Measurements from ENCODE around the gene AQP5. TPM values are rescaled to one million over a fixed set of nuclear protein-coding genes. Genes with fewer than 3 reads are reported as not detected.

Gene AQP5
- total RNA-seq, 2 donors from 2014 or later = not detected

DNA sequence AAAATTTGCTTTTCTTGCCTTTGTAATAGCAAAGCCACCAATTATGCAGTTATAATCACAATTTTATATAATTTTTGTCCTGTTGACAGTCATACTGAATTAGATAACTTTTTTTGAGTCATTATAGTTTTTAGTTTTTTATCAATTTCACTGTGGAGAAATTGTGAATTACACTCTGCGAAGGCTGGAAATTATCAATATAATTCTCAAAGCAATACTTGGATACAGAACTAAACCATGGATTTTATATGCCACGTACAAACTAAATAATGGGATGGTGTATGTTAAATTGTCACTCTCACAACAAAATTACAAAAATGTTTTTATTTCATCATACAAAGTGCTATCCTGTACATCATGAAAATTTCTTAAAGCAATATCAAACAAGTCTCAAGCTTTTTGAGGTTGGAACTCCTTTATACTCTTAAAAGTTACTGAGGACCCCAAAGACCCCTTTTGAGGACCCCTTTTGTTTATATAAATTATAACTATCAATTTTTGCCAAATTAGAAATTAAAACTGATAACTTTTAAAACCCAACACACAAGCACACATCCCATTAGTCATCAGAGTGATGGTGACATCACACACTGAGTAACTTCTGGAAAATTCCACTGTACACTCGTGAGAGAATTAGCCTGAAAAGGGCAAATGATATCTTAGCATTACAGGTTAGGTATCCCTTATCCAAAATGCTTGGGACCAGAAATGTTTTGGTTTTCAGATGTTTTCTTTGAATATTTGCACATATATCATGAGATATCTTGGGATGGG lies 31.0 kb upstream of the AQP5 start:
- DNase-seq (no peak), ATAC-seq (no peak)
- intact Hi-C loops (cut with DNase I, micrococcal nuclease) = no loop called here

DNA sequence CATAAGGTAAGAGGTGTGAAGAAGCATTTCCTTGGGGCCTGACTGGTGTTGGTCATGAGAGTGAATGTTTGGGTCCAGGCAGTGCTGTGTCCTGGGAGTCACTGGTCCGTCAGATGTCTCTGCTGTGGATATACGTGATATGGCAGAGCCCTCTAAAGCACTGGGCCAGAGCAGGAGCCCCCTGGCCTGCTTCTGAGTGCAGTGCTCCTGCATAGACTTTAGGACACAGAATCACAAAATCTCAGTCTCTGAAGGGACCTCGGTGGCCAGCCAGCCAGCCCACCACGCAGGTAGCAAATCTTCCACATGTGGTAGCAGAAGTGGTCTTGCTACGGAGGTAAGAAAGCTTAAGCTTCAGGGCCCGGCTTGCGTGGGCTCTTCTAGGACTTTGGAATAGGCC lies 29.6 kb upstream of the AQP5 start:
- intact Hi-C loops (cut with DNase I, micrococcal nuclease) = no loop called here
- no peak for DNase-seq
- ATAC-seq = no peak

DNA sequence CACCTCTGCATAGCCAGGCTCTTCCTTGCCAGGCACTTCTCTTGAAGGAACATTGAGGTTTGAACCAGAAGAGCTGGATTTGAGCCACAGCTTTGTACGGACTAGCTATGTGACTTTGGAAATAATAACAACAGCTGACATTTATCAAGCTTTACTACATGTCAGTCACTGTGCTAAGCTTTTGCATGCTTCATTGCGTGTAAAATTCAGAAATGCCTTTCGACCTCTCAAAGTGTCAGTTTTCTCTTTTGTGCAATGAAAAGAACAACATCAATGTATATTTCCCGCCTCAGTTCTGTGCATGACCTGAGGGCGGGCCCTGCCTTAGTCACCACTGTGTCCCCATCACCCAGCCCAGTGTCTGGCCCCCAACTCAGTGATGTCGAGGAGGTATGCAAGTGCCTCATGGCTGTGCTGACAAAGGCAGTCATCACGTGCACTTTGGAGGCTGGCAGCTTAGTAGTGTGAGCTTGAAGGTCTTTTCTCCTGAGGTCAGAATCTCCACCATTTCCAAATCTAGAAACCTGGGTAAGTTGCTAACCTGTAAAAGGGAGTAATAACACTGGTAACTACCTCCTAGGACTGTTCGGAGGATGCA lies 29.0 kb upstream of the AQP5 start:
- intact Hi-C loops (cut with DNase I, micrococcal nuclease) = no loop called here
- DNase-seq (no peak), ATAC-seq (no peak)

DNA sequence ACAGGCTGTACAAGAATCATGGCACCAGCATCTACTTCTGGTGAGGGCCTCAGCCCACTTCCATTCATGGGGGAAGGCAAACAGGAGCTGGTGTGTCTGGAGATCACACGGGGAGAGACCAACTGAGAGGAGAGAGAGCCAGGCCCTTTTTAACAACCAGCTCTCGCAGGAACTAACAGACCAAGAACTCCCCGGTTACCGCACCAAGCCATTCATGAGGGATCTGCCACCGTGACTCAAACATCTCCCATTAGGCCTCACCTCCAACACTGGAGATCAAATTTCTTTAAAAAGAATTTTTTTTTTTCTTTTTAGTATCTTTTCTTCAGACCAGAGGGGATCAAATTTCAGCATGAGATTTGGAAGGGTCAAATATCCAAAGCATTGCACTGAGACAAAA lies 27.9 kb upstream of the AQP5 start:
- DNase-seq (no peak), ATAC-seq (no peak)
- intact Hi-C loops (cut with DNase I, micrococcal nuclease) = no loop called here

GRCh38 chr12:49934505-49934904 lies 27.2 kb upstream of the AQP5 start:
- intact Hi-C loops (cut with DNase I, micrococcal nuclease) = no loop called here
- ATAC-seq = no peak
- no peak for DNase-seq

GRCh38 chr12:49936925-49937324 lies 24.7 kb upstream of the AQP5 start:
- no peak for ATAC-seq
- no peak for DNase-seq
- intact Hi-C loops (cut with DNase I, micrococcal nuclease) = no loop called here

- DNase-seq (no peak), ATAC-seq (no peak)
- intact Hi-C loops (cut with DNase I, micrococcal nuclease) = no loop called here
Measured at GRCh38 chr12:49937639-49938300, 23.9 kb upstream of the AQP5 start.

DNA sequence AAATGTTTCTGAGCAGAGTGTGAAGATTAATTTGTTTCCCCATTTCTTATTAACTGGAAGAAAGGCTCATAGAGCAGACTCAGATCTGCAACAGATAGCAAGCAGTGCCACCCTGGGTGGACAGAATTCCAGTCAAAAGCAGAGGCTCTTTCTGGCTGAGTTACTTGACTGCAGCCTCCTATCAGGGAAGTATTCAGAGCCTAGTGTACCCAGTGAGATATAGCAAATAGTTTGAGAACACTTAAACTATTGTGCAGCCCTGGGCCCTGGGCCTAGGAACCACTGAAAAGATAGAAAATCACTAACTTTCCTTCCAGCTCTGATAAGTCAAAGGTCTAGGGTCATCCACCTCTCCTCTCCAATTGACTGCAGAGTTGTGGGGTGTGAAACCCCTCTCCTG lies 22.4 kb upstream of the AQP5 start:
- no peak for DNase-seq
- intact Hi-C loops (cut with DNase I, micrococcal nuclease) = no loop called here
- ATAC-seq = no peak

DNA sequence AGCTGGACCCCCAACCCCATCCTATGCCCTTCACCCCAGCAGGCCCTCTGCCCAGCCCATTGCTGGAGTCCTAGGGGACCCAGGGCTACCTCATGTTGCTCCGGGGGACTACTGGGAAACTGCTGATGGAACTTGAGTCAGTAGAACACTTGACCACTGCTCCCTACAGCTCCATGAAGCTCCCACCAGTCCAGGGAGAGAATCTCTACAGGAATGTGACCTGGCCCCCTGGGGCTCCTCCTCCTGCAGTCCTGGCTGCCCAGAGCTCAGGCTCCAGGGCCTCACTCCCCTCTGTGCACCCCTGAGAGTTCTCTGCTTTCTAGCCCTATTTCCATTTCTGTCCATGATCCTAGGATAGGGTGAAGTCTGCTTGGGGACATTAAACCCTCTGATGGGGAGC lies 22.0 kb upstream of the AQP5 start:
- no peak for ATAC-seq
- intact Hi-C loops (cut with DNase I, micrococcal nuclease) = no loop called here
- DNase-seq = no peak

DNA sequence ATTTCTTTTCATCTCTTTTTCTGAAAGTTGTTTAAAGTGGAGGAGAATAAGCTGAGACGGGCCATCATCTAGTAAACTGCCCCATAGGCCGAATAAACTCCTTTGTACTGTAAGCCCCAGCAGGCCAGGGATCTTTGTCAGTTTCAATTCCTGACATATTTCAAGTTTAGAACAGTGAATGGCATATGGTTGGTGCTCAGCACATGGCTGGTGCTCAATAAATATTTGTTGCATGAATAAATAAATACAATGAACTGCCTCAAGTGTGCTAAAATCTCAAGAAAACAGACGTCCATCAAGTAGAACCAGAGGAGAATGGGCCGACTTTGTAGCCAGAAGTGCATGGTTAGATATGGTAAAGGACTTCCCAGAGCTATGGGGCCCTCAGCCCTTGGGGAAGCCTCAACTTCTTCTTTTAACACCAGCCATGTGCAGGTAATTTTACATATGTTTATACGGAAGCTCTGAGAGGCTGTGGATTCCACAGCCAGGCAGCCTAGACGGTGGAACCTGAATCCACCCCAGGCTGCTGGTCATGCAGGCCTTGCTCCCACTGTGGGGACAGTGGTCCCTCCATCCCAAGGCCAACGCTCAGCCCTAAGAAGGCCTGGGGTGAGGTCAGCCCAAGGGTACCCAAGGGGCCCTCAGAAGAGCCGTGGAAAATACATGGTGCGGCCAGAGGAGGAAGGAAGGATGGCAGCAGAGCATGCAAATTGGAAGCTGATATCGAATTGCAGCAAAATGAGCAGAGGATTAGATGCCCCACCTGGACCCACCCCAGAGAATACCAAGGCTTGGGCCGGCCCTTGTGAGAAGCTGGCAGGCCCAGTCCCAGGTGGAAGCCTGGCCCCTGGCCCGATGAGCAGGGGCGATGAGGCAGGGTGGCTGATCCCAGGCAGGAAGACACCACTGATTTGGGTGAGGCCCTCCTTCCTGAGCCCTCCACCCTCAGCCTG lies 19.8 kb upstream of the AQP5 start:
- DNase-seq (peak in 1 of 2 donors; percentile 3), ATAC-seq (no peak)
- intact Hi-C loops (cut with DNase I, micrococcal nuclease) = no loop called here

- ATAC-seq = no peak
- intact Hi-C loops (cut with DNase I, micrococcal nuclease) = no loop called here
- DNase-seq = no peak
Measured at GRCh38 chr12:49942512-49942893, 19.2 kb upstream of the AQP5 start.

- DNase-seq (peak; percentile 66 to 81), ATAC-seq (peak; percentile 81)
- intact Hi-C loops (cut with DNase I, micrococcal nuclease) = no loop called here
Measured at GRCh38 chr12:49942921-49943624, 18.6 kb upstream of the AQP5 start.

DNA sequence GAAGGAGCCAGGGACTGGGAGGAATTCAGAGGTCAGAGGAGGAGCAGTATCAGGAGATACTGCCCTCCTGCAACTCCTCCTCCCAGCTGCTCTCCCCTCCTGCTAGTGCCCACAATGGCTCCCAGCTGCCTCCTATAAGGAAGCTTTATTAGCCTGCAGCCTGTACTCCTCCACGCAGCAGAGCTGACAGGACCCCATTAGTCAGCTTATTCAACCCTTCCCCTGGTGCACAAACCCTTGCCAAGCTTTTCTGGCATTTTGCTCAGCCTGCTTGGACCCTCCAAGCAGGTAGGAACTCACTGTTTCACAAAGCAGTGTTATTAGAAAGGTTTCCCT lies 18.1 kb upstream of the AQP5 start:
- no peak for DNase-seq
- ATAC-seq = no peak
- intact Hi-C loops (cut with DNase I, micrococcal nuclease) = no loop called here

- ATAC-seq (no peak), DNase-seq (no peak)
- intact Hi-C loops (cut with DNase I, micrococcal nuclease) = no loop called here
Measured at GRCh38 chr12:49944046-49944445, 17.6 kb upstream of the AQP5 start.

DNA sequence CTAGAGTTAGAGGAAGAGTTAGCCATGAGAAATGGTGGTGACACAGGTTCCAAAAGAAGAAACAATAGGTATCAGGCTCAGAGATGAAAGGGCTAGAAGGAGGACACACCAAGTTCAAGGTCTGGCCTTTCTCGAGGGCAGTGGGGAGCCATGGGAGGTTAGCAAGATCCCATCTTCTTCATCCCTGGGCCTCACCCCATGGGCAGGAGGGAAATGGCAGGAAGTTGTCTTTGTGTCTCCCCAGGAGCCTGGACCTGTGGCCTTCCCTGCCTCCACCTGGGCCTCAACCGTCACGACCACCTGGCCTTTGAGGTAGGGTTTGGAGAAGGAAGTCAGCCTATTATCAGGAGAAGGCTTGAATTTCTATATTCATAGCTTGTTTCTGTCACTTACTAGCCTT lies 17.0 kb upstream of the AQP5 start:
- no peak for DNase-seq
- no peak for ATAC-seq
- intact Hi-C loops (cut with DNase I, micrococcal nuclease) = loop anchor here in 1 of 2 donors (5.0 kb wide), 1 partner anchor 77 kb away; no protein-coding TSS in a partner anchor

DNA sequence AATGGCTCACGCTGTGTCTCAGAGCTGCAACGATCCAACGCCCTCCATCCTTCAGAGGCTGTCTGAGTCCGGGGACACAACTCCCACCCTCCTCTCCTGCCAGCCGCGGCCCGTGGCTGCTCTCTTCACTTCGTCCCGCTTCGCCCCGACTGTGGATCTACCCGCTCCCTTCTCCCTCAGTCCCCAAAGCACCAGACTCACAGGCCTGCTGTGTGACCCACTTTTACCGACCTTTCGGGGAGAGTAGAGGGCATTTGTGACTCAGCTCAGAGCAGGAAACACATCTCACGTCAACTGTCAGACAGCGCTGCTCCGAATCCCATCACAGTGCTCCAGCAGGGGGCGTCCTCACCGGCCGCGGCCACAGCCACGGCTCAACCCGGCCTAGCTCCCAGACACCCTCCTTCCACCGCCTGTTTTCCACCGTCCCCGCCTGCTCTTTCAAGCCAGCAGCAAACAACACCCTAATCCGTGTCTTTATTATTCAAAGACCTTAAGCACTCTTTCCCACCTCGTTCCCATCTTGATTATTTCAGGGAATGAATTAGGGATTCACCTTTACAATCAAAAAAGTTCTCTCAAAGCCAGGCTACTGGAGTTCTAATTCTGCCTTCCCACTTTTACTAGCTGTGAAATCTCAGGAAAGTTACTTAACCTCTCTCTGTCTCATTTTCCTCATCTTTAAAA lies 16.1 kb upstream of the AQP5 start:
- DNase-seq = peak; percentile 78 to 88
- ATAC-seq = peak; percentile 79
- intact Hi-C loops (cut with DNase I, micrococcal nuclease) = loop anchor here in 1 of 2 donors (5.0 kb wide), 1 partner anchor 78 kb away; no protein-coding TSS in a partner anchor

- ATAC-seq (peak; percentile 70), DNase-seq (peak; percentile 76 to 79)
- intact Hi-C loops (cut with DNase I, micrococcal nuclease) = loop anchor here in 1 of 2 donors (5.0 kb wide), 1 partner anchor 79 kb away; no protein-coding TSS in a partner anchor
Measured at GRCh38 chr12:49946086-49946485, 15.6 kb upstream of the AQP5 start.

GRCh38 chr12:49946497-49946896 lies 15.2 kb upstream of the AQP5 start:
- DNase-seq (peak in 1 of 2 donors; percentile 21), ATAC-seq (peak; percentile 34)
- intact Hi-C loops (cut with DNase I, micrococcal nuclease) = loop anchor here in 1 of 2 donors (5.0 kb wide), 1 partner anchor 79 kb away; no protein-coding TSS in a partner anchor
